ENCODE results near the gene RNASE13. TPM values are rescaled to one million over a fixed set of nuclear protein-coding genes. Genes with fewer than 3 reads are reported as not detected.

RNASE13 gene
- total and polyA plus RNA-seq, 2 experiments from 2014 or later, result not detected

DNA sequence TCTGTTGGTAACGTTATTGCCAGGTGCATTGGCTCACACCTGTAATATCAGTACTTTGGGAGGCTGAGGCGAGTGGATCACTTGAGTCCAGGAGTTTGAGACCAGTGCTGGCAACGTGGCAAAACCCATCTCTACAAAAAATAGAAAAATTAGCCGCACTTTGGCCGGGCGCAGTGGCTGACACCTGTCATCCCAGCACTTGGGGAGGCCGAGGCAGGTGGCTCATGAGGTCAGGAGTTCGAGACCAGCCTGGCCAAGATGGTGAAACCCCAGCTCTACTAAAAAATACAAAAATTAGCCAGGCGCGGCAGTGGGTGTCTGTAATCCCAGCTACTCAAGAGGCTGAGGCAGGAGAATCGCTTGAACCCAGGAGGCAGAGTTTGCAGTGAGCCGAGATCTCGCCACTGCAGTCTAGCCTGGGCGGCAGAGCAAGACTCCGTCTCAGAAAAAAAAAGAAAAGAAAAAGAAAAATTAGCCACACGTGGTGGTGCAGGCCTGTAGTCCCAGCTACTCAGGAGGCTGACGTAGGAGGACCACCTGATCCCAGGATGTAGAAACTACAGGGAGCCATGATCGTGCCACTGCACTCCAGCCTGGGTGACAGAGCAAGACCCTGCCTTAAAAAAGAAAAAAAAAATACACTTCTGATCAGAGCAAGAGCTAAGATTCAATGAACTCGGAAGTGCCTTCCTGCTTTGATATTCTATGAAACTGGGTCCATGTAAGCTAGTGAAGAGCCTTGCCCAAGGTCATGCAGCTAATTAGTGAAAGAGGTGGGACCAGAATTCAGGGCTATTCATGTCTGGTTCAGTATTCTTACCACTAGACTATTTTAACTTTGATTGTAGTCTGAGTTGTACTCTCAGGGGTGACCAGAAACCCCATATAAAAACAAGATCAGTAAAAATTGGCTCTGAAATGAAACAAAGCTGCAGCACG, 18.8 kb upstream of the RNASE13 start:
- Histone ChIP-seq H3K4me2 (no peak overlapping the region), H3K4me1 (ENCODE audit: insufficient read depth) (peaks cover 6% of the 10 kb centered on the region; the same call in 1 of the 2 replicates), H3K9me2 (ENCODE audit: insufficient read depth) (no peaks in the 10 kb centered on the region; the same call in 1 of the 2 replicates), H3K4me3 (no peak overlapping the region), H3K27ac (ENCODE audit: low read depth) (no peak overlapping the region), H3K27me3 (ENCODE audit: insufficient read depth) (no peaks in the 10 kb centered on the region), H3F3A (replicated peaks; ENCODE audit: low read depth) (no peaks in the 10 kb centered on the region), H2AFZ (no peak overlapping the region), H3K36me3 (ENCODE audit: insufficient read depth) (no peaks in the 10 kb centered on the region), H3K79me2 (replicated peaks; ENCODE audit: insufficient read depth) (no peaks in the 10 kb centered on the region), H4K20me1 (replicated peaks; ENCODE audit: insufficient read depth) (no peaks in the 10 kb centered on the region)
- H3K4me1 Mint-ChIP-seq, result peaks cover 10% of the 10 kb centered on the region; the same call in 2 of the 3 replicates
- H3K9me3 Mint-ChIP-seq, result no peaks in the 10 kb centered on the region
- no peaks in the 10 kb centered on the region for H3K36me3 Mint-ChIP-seq (ENCODE audit: low read depth)
- ATAC-seq, result no peak
- no peak overlapping the region for H3K27ac Mint-ChIP-seq
- H3K27me3 Mint-ChIP-seq (ENCODE audit: insufficient read depth, low read depth, poor library complexity), result peaks cover 5% of the 10 kb centered on the region
- no peak for DNase-seq (ENCODE audit: low spot score)
- no peak for TF ChIP-seq ZNF114 (CRISPR knock-in tag; IDR thresholded peaks at IDR 0.05)
- TF ChIP-seq, protein P1, sequence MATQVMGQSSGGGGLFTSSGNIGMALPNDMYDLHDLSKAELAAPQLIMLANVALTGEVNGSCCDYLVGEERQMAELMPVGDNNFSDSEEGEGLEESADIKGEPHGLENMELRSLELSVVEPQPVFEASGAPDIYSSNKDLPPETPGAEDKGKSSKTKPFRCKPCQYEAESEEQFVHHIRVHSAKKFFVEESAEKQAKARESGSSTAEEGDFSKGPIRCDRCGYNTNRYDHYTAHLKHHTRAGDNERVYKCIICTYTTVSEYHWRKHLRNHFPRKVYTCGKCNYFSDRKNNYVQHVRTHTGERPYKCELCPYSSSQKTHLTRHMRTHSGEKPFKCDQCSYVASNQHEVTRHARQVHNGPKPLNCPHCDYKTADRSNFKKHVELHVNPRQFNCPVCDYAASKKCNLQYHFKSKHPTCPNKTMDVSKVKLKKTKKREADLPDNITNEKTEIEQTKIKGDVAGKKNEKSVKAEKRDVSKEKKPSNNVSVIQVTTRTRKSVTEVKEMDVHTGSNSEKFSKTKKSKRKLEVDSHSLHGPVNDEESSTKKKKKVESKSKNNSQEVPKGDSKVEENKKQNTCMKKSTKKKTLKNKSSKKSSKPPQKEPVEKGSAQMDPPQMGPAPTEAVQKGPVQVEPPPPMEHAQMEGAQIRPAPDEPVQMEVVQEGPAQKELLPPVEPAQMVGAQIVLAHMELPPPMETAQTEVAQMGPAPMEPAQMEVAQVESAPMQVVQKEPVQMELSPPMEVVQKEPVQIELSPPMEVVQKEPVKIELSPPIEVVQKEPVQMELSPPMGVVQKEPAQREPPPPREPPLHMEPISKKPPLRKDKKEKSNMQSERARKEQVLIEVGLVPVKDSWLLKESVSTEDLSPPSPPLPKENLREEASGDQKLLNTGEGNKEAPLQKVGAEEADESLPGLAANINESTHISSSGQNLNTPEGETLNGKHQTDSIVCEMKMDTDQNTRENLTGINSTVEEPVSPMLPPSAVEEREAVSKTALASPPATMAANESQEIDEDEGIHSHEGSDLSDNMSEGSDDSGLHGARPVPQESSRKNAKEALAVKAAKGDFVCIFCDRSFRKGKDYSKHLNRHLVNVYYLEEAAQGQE (IDR thresholded peaks at IDR 0.05; ENCODE audit: unreplicated experiment), result no peak
- TF ChIP-seq ZNF331 (CRISPR knock-in tag; IDR thresholded peaks at IDR 0.05; ENCODE audit: low read depth), result no peak
- no peak for TF ChIP-seq EZH2 (IDR thresholded peaks at IDR 0.05; ENCODE audit: low read depth, unreplicated experiment)
- TF ChIP-seq, protein P2, sequence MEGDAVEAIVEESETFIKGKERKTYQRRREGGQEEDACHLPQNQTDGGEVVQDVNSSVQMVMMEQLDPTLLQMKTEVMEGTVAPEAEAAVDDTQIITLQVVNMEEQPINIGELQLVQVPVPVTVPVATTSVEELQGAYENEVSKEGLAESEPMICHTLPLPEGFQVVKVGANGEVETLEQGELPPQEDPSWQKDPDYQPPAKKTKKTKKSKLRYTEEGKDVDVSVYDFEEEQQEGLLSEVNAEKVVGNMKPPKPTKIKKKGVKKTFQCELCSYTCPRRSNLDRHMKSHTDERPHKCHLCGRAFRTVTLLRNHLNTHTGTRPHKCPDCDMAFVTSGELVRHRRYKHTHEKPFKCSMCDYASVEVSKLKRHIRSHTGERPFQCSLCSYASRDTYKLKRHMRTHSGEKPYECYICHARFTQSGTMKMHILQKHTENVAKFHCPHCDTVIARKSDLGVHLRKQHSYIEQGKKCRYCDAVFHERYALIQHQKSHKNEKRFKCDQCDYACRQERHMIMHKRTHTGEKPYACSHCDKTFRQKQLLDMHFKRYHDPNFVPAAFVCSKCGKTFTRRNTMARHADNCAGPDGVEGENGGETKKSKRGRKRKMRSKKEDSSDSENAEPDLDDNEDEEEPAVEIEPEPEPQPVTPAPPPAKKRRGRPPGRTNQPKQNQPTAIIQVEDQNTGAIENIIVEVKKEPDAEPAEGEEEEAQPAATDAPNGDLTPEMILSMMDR (conservative IDR thresholded peaks at IDR 0.05; ENCODE audit: low read depth in 2 of 2), result no peak
- no peak for TF ChIP-seq CREB1 (CRISPR knock-in tag; IDR thresholded peaks at IDR 0.05; ENCODE audit: low read depth)
- no peak overlapping the region for H3K4me3 Mint-ChIP-seq

DNA sequence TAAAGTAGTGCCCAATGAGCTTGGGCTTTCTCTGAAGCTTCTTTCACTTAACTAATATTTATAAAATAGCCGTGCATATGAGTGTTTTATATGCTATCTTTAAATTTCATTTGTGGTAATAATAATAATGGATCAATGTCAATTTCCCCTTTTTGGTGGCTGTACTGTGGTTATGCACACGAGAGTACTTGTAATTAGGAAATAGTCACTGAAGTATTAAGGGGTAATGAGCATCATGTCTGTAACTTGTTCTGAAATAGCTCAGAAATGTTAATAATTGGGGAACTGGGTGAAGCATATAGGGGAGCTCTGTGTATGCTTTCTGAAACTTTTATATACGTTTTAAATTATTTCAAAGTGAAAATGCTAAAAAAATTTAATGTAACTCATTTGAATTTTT, 16.0 kb upstream of the RNASE13 start:
- no peaks in the 10 kb centered on the region for H3K9me3 Mint-ChIP-seq

More for the DNA sequence above, 16.0 kb upstream of the RNASE13 start:
- ATAC-seq (no peak), DNase-seq (ENCODE audit: low spot score) (no peak)
- Mint-ChIP-seq H3K36me3 (ENCODE audit: low read depth) (no peaks in the 10 kb centered on the region), H3K4me1 (peaks cover 6% of the 10 kb centered on the region; the same call in 2 of the 3 replicates), H3K27me3 (ENCODE audit: insufficient read depth, low read depth, poor library complexity) (peaks cover 2% of the 10 kb centered on the region), H3K4me3 (no peak overlapping the region), H3K27ac (no peak overlapping the region)
- Histone ChIP-seq H3K36me3 (ENCODE audit: insufficient read depth) (no peaks in the 10 kb centered on the region), H3K4me3 (no peak overlapping the region), H3F3A (replicated peaks; ENCODE audit: low read depth) (no peaks in the 10 kb centered on the region), H3K4me1 (ENCODE audit: insufficient read depth) (peaks cover 4% of the 10 kb centered on the region; the same call in 1 of the 2 replicates), H3K27me3 (ENCODE audit: insufficient read depth) (no peaks in the 10 kb centered on the region), H3K27ac (ENCODE audit: low read depth) (no peak overlapping the region), H4K20me1 (replicated peaks; ENCODE audit: insufficient read depth) (no peaks in the 10 kb centered on the region), H3K4me2 (no peak overlapping the region), H3K9me2 (ENCODE audit: insufficient read depth) (no peaks in the 10 kb centered on the region; the same call in 1 of the 2 replicates), H2AFZ (no peak overlapping the region), H3K79me2 (replicated peaks; ENCODE audit: insufficient read depth) (no peaks in the 10 kb centered on the region)
- TF ChIP-seq EZH2 (IDR thresholded peaks at IDR 0.05; ENCODE audit: low read depth, unreplicated experiment) (no peak), ZNF331 (CRISPR knock-in tag; IDR thresholded peaks at IDR 0.05; ENCODE audit: low read depth) (no peak), EZH2phosphoT487 (IDR thresholded peaks at IDR 0.05; ENCODE audit: unreplicated experiment) (no peak), CREB1 (CRISPR knock-in tag; IDR thresholded peaks at IDR 0.05; ENCODE audit: low read depth) (no peak)
- TF ChIP-seq, protein P3, sequence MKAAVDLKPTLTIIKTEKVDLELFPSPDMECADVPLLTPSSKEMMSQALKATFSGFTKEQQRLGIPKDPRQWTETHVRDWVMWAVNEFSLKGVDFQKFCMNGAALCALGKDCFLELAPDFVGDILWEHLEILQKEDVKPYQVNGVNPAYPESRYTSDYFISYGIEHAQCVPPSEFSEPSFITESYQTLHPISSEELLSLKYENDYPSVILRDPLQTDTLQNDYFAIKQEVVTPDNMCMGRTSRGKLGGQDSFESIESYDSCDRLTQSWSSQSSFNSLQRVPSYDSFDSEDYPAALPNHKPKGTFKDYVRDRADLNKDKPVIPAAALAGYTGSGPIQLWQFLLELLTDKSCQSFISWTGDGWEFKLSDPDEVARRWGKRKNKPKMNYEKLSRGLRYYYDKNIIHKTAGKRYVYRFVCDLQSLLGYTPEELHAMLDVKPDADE (IDR thresholded peaks at IDR 0.05), result no peak
